ENCODE data around the gene MRM2. TPM values are rescaled to one million over a fixed set of nuclear protein-coding genes. Genes with fewer than 3 reads are reported as not detected.

MRM2 gene
- total and polyA plus RNA-seq, 10 of the 15 experiments (the other 5 are each of a cell fraction or from before 2014, with no cell fraction given) = 43.2 to 128 (median 71.4) TPM

DNA sequence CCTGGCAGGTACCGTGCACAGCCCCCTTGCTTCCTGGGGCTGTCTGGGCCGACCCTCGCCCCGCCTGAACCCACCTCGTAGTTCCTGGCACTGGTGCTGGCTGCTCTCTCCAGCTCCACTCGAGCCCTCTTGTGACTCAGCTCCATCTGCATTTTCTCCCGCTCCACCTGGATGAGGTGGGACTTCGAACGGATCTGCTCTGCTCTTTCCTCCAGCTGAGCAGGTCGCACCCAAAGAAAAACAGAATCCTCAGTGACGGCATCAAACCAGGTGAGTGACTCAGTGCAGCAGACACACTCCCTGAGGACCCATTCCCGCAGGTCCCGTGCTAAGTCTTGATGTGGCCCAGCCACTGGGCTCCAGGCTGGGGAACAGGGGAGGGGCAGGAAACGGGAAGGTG is 16.7 kb downstream of the MRM2 start:
- Histone ChIP-seq H3K4me2 (ENCODE audit: control insufficient read depth, insufficient read depth) (no peak overlapping the region), H3K4me1 (ENCODE audit: control insufficient read depth, insufficient read depth, low read length) (no peaks in the 10 kb centered on the region), H2AFZ (ENCODE audit: control insufficient read depth, low read depth, low read length) (no peak overlapping the region), H3K4me3 (no peak overlapping the region), H3K9me3 (replicated peaks; ENCODE audit: control insufficient read depth, insufficient read depth, low read length) (no peaks in the 10 kb centered on the region), H3K79me2 (ENCODE audit: control insufficient read depth, insufficient read depth, low read length) (peaks cover 6% of the 10 kb centered on the region), H3K27me3 (replicated peaks in 1 of 2; ENCODE audit: control insufficient read depth in 2 of 2, insufficient read depth in 2 of 2, low read length in 1 of 2) (no peaks in the 10 kb centered on the region), H3K36me3 (ENCODE audit: control insufficient read depth in 2 of 2, insufficient read depth in 2 of 2, low read length in 1 of 2) (peaks cover 14 to 42% of the 10 kb centered on the region in 2 experiments), H4K20me1 (ENCODE audit: control insufficient read depth, insufficient read depth) (peaks cover 2% of the 10 kb centered on the region; the same call in 1 of the 2 replicates), H3K27ac (ENCODE audit: control insufficient read depth, insufficient read depth) (no peak overlapping the region), H3K9ac (ENCODE audit: control insufficient read depth, insufficient read depth, low read length) (no peak overlapping the region)
- FAIRE-seq (no peak), ATAC-seq (no peak), DNase-seq (ENCODE audit: low read depth, low spot score) (no peak)
- in situ Hi-C loops (cut with MboI) (no loop called here), intact Hi-C loops (cut with micrococcal nuclease; ENCODE audit: unreplicated experiment) (no loop called here)
- TF ChIP-seq ZNF217 (IDR thresholded peaks at IDR 0.05) (no peak), BMI1 (IDR thresholded peaks at IDR 0.05; ENCODE audit: borderline replicate concordance) (no peak), TCF12 (IDR thresholded peaks at IDR 0.05; ENCODE audit: low read depth, low read length) (no peak), SIN3A (IDR thresholded peaks at IDR 0.05; ENCODE audit: low read depth, low read length) (no peak), YY1 (IDR thresholded peaks at IDR 0.05; ENCODE audit: low read depth, low read length) (no peak), FOXK2 (IDR thresholded peaks at IDR 0.05) (no peak), SREBF2 (IDR thresholded peaks at IDR 0.05; ENCODE audit: low read length) (no peak), HDAC6 (IDR thresholded peaks at IDR 0.05; ENCODE audit: unreplicated experiment) (no peak), POU2F2 (IDR thresholded peaks at IDR 0.05; ENCODE audit: borderline replicate concordance, low read depth, low read length) (no peak), ZNF24 (IDR thresholded peaks at IDR 0.05) (no peak), CBFB (IDR thresholded peaks at IDR 0.05; ENCODE audit: low read depth) (no peak), STAT1 (conservative IDR thresholded peaks at IDR 0.05) (no peak), SRF (IDR thresholded peaks at IDR 0.05; ENCODE audit: low read depth in 2 of 2, low read length in 2 of 2) (no peak), ATF7 (IDR thresholded peaks at IDR 0.05; ENCODE audit: low read depth) (no peak), POLR2AphosphoS5 (IDR thresholded peaks at IDR 0.05; ENCODE audit: low read length) (no peak), CREB1 (IDR thresholded peaks at IDR 0.05; ENCODE audit: low read depth) (no peak), EZH2 (IDR thresholded peaks at IDR 0.05; ENCODE audit: borderline replicate concordance, control insufficient read depth, low read depth, low read length) (no peak), FOS (IDR thresholded peaks at IDR 0.05; ENCODE audit: borderline replicate concordance, extremely low read depth, insufficient read length) (no peak)
- TF ChIP-seq, protein P1, sequence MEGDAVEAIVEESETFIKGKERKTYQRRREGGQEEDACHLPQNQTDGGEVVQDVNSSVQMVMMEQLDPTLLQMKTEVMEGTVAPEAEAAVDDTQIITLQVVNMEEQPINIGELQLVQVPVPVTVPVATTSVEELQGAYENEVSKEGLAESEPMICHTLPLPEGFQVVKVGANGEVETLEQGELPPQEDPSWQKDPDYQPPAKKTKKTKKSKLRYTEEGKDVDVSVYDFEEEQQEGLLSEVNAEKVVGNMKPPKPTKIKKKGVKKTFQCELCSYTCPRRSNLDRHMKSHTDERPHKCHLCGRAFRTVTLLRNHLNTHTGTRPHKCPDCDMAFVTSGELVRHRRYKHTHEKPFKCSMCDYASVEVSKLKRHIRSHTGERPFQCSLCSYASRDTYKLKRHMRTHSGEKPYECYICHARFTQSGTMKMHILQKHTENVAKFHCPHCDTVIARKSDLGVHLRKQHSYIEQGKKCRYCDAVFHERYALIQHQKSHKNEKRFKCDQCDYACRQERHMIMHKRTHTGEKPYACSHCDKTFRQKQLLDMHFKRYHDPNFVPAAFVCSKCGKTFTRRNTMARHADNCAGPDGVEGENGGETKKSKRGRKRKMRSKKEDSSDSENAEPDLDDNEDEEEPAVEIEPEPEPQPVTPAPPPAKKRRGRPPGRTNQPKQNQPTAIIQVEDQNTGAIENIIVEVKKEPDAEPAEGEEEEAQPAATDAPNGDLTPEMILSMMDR (IDR thresholded peaks at IDR 0.05 in 2 of 3, conservative IDR thresholded peaks at IDR 0.05 in 1 of 3; ENCODE audit: control insufficient read depth in 2 of 3, extremely low read depth in 1 of 3, insufficient read depth in 1 of 3, low read depth in 3 of 3, low read length in 3 of 3) = no peak
- TF ChIP-seq, protein P2, sequence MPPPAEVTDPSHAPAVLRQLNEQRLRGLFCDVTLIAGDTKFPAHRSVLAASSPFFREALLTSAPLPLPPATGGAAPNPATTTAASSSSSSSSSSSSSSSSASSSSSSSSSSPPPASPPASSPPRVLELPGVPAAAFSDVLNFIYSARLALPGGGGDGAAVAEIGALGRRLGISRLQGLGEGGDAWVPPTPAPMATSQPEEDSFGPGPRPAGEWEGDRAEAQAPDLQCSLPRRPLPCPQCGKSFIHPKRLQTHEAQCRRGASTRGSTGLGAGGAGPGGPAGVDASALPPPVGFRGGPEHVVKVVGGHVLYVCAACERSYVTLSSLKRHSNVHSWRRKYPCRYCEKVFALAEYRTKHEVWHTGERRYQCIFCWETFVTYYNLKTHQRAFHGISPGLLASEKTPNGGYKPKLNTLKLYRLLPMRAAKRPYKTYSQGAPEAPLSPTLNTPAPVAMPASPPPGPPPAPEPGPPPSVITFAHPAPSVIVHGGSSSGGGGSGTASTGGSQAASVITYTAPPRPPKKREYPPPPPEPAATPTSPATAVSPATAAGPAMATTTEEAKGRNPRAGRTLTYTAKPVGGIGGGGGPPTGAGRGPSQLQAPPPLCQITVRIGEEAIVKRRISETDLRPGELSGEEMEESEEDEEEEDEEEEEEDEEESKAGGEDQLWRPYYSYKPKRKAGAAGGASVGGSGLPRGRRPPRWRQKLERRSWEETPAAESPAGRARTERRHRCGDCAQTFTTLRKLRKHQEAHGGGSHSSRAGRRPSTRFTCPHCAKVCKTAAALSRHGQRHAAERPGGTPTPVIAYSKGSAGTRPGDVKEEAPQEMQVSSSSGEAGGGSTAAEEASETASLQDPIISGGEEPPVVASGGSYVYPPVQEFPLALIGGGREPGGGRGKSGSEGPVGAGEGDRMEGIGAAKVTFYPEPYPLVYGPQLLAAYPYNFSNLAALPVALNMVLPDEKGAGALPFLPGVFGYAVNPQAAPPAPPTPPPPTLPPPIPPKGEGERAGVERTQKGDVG (CRISPR knock-in tag; IDR thresholded peaks at IDR 0.05) = no peak
- no TSS peak for BruUV-seq (replicated peaks)
- RAD21 ChIA-PET (ENCODE audit: unreplicated experiment) = no interaction called here
- SMC1A ChIA-PET (ENCODE audit: uncharacterized antibody, unreplicated experiment) = no interaction called here
- CTCF ChIA-PET = no interaction called here
- POLR2A ChIA-PET = no interaction called here
- WGBS (ENCODE audit: insufficient coverage, insufficient replicate concordance, low lambda C conversion rate, missing lambda C conversion rate) = 98% methylated on average over 14 of the region's 14 CpGs
